GM20000 (cell line): ENCODE results near the gene TMEM127.

ENCODE experiments used
- DNase-seq: peaks from one replicate; pipeline ENCODE4 v3.0.0; 2012; ENCODE audit warnings: low spot score
- CTCF ChIP-seq: IDR thresholded peaks from 2 replicates; pipeline ENCODE4 v1.5.1; 2012; ENCODE audit warnings: mild to moderate bottlenecking, control low read depth; ENCODE audit errors: extremely low read depth, missing control alignments

The TMEM127 gene

GRCh38 chr2:96203130-96204028, 62.4 kb downstream of the TMEM127 start:
- TF ChIP-seq CTCF: no peak
- peak; percentile 30 for DNase-seq

GRCh38 chr2:96202152-96202854, 63.5 kb downstream of the TMEM127 start:
- DNase-seq: no peak
- TF ChIP-seq CTCF: no peak

- TF ChIP-seq CTCF: no peak
- no peak for DNase-seq
Measured at GRCh38 chr2:96201338-96201737, 64.5 kb downstream of the TMEM127 start.

- no peak for TF ChIP-seq CTCF
- DNase-seq: no peak
Measured at GRCh38 chr2:96198921-96199320, 66.9 kb downstream of the TMEM127 start.
